HG03045 (cell line): ENCODE results near the gene PRKG1.
"Not testable (repeated sequence)": the region's sequence is repeated elsewhere in the genome, so short reads cannot be mapped to it uniquely, and the experiment has no call there.

Experiments
- ATAC-seq: cut with Tn5 transposase; IDR thresholded peaks from one replicate; pipeline ENCODE4 v1.9.1; 2021; ENCODE audit warnings: mild to moderate bottlenecking, moderate library complexity; ENCODE audit not compliant: unreplicated experiment

Gene PRKG1

GRCh38 chr10:52226197-52226847, 1152.0 kb downstream of the PRKG1 start:
- no peak for ATAC-seq

DNA sequence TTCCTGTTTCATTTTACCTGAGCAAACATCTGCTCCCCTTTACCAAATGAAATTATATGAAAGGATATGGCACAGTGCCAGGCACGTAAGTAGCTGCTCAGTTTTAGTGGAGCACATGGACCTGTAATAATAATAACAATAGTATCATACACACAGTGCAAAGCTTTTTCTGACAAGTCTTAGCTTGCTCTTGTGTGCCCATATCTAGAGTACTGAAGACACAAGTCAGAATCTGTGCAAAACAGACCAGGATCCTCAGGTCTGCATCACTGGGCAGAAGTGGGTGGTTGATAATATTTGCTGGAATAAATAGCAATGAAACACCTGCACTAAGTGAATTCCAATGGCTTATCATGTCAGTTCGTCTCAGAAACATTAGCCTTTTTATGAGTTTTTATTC, 1154.3 kb downstream of the PRKG1 start:
- ATAC-seq, result no peak

GRCh38 chr10:52229291-52229931, 1155.1 kb downstream of the PRKG1 start:
- ATAC-seq, result no peak

- ATAC-seq, result peak; percentile 91
Measured at GRCh38 chr10:52232561-52233350, 1158.5 kb downstream of the PRKG1 start.

DNA sequence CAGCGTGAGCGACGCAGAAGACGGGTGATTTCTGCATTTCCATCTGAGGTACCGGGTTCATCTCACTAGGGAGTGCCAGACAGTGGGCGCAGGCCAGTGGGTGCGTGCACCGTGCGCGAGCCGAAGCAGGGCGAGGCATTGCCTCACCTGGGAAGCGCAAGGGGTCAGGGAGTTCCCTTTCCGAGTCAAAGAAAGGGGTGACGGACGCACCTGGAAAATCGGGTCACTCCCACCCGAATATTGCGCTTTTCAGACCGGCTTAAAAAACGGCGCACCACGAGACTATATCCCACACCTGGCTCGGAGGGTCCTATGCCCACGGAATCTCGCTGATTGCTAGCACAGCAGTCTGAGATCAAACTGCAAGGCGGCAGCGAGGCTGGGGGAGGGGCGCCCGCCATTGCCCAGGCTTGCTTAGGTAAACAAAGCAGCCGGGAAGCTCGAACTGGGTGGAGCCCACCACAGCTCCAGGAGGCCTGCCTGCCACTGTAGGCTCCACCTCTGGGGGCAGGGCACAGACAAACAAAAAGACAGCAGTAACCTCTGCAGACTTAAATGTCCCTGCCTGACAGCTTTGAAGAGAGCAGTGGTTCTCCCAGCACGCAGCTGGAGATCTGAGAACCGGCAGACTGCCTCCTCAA, 1159.2 kb downstream of the PRKG1 start:
- not testable (repeated sequence) for ATAC-seq

- no peak for ATAC-seq
Measured at GRCh38 chr10:52239771-52240170, 1165.5 kb downstream of the PRKG1 start.

DNA sequence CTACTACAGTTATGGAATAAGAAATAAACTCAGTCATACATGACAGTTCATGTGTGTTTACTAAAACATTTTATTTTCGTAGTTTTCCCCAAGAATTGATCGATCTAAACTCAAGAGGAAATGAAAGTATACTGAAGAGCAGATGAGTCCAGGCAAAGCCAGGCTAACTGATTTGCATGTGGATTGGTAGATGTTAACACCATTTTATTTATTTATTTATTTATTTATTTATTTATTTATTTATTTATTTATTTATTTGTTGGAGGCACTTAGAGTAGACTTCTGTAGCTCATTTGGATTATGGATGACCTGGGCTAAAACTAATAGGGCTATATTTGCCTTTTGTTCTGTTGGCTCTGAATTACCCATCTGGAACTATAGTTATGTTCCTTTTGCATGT, 1171.3 kb downstream of the PRKG1 start:
- no peak for ATAC-seq

GRCh38 chr10:52247929-52248328, 1173.6 kb downstream of the PRKG1 start:
- ATAC-seq, result not testable (repeated sequence)

DNA sequence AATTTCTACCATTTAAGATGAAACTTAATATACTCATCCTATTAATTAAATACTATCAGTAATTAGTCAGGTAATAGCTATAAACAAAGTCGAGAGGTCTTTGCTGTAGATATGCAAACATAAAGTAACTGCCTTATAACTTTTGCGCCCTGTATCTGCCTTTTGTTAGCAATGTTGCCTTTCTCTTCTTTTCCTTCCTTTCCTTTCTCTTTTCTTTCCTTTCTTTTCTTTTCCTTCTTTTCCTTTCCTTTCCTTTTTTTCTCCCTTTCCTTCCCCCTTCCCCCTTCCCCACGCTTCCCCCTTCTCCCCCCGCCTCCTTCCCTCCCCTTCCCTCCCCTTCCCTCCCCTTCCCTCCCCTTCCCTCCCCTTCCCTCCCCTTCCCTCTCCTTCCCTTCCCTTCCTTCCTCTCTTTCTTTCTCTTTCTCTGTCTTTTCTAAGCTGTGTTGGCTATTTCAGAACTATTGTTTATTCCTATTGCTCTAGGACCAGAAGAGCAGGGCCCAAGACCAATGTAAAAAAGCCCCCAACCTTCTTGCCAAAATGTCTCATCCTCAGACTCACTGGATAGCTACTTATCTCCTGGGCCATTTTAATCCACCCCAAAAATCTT, 1174.5 kb downstream of the PRKG1 start:
- ATAC-seq, result no peak

DNA sequence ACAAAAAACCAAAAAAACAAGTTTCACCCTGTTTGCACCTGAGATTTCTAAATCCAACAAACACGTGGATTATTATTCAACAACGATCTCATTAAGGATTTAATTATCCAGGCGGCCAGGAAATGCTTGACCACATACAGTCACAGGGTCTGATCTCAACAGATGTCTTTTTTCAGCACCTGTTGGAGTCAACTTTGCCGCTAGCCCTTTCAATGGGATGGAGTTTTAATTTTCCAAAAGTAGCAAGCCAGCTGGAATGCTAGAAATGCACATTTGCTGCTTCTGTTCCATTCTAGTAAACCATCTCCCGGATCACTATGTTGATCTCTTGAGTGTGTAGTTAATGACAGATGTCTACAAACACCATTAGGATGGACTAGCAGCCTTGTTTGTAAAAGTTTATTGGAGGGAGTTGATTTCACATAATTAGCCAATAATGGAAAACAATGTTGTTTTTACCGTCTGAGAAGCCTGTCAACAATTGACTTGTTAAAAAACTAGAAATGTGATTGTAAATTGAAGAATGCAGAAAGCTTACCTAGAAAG, 1175.6 kb downstream of the PRKG1 start:
- ATAC-seq, result no peak

DNA sequence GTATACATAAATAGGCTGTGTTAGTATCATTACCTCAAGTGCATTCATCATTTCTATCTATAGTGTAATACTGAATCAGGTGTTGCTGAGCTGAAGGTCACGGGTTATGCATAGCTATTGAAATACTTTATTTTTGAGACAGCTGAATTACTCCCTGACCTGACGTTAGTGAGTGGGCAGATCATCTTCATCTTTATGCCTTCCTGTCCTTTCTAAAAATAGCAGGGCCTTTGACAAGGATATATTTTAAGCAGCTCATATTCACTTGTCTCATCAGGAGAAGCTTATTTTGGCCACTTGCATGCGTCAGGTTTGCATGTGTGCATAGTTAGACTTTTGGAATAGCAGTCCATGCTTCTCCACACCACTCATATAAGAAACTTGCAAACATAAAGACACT, 1176.2 kb downstream of the PRKG1 start:
- no peak for ATAC-seq

DNA sequence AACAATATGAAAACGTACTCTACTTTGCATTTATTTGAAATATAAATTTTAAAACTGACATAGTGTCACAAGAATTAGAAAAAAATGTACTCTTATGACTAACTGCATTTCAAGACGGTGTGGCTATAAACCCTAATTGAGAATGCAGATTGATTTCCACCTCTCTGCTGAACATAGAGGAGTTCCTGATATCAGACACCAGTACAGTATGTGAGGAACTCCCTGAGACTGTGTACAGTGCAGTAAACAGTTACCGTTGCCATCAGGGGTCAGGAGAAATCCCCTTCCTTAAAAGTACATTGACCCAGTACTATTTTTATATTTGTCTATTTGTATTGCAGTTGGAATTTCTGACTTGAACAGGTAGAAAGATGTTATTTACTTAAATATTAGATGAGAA, 1178.0 kb downstream of the PRKG1 start:
- no peak for ATAC-seq

GRCh38 chr10:52256832-52257691, 1182.8 kb downstream of the PRKG1 start:
- ATAC-seq, result peak; percentile 99

GRCh38 chr10:52257692-52258075, 1183.4 kb downstream of the PRKG1 start:
- peak; percentile 72 for ATAC-seq

DNA sequence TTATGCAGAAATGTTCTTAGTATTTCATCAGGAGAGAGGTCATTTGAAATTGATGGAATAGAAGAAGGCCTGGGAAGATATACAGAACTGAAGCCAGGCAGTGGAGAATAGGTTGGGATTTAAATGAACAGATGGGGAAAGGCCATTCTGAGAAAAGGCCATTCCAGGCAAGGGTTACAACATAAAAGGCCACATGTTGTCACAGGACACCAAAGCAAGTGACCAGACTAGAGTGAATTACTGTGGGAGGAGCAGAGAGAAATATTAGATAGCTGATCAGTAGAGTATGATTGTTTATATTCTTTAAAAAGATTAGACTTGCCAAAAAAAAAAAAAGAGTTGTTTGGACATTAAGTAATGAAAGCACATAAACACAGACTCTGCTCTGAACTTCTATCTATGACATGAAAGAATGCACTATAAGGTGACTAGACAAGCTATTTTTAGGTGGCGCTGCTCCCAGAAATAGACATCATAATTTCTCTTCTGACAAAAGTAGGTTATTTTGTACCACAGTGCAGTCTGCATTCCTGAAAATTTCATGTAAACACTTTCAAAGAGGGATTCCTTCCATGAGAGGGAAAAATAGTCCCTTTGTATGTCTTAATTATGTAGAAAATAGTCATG, 1184.6 kb downstream of the PRKG1 start:
- ATAC-seq, result no peak

GRCh38 chr10:52259426-52259812, 1185.1 kb downstream of the PRKG1 start:
- no peak for ATAC-seq

- no peak for ATAC-seq
Measured at GRCh38 chr10:52261362-52261761, 1187.1 kb downstream of the PRKG1 start.

- ATAC-seq, result no peak
Measured at GRCh38 chr10:52265131-52265926, 1191.0 kb downstream of the PRKG1 start.

DNA sequence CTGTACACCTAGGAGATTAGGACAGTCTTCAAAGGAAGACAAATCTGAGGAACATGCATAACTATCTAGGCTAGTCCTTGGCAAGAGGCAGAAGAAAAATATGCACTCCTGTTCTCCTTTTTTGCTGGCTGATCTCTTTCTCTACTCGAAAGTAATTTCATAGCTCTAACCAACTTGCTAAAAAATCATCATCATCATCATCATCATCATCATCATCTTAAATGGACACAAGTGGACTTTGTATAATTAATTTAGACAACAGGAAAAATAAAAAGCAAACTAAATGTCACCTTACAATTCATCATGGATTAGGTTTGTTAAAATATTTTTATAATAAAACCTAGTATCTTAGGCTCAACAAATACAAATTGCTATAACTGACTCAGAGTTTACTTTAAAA, 1192.6 kb downstream of the PRKG1 start:
- no peak for ATAC-seq
